NCI-H2029 (cell line): ENCODE measurements around the gene BEST2.
A peak's percentile ranks its signal among the peaks of the same experiment; 100 is the strongest.

ENCODE experiments used
- DNase-seq: peaks from one replicate; lab custom pipeline; 2025; lab: John Stamatoyannopoulos, UW

The BEST2 gene

GRCh38 chr19:12800923-12801465 lies 49.4 kb downstream of the BEST2 start:
- DNase-seq, result no peak

- DNase-seq, result peak; percentile 85
These were observed 50.1 kb downstream of the BEST2 start, which contains the start of the genes PRDX2 and THSD8 for GRCh38 chr19:12801466-12802266. Gene PRDX2, minus strand, starts transcription at chr19:12801800. Its CDS starts 539 bp downstream, at chr19:12801261. Gene THSD8, plus strand, starts transcription at chr19:12802069. Its CDS starts 3 bp downstream, at chr19:12802072.

GRCh38 chr19:12802267-12803106 lies 50.9 kb downstream of the BEST2 start:
- no peak for DNase-seq

- no peak for DNase-seq
These were observed 52.5 kb downstream of the BEST2 start for GRCh38 chr19:12804051-12804450.

- peak; percentile 82 for DNase-seq
These were observed 54.9 kb downstream of the BEST2 start, which contains the start of gene RNASEH2A for GRCh38 chr19:12806242-12807081. Gene RNASEH2A, plus strand, starts transcription at chr19:12806584. Its CDS starts 90 bp downstream, at chr19:12806674.
